Natural killer cell (primary cell): ENCODE results near the gene GRIN2A. TPM values are rescaled to one million over a fixed set of nuclear protein-coding genes. Genes with fewer than 3 reads are reported as not detected.

Experiments
- ATAC-seq, 3 donors: fragments of 150-1000 bp in 2 of 3; fragments of 200-7000 bp in 1 of 3; cut with Tn5 transposase; 1 replicate in 1 of 3; 2 replicates in 2 of 3; pipeline ENCODE4 v1.10.0; 2021; ENCODE audit warnings: mild to moderate bottlenecking in 2 of 3, moderate library complexity in 2 of 3
- DNase-seq, 2 donors: peaks; one replicate each; pipeline versions ENCODE4 v3.0.0 to v3.0.0-alpha.2; 2013 to 2021; ENCODE audit warnings: mixed read lengths in 1 of 2
- H3K27ac ChIP-seq: one replicate; pipeline ENCODE4 v1.5.1; 2013; ENCODE audit warnings: mild to moderate bottlenecking, low read length
- H3K27me3 ChIP-seq: one replicate; pipeline ENCODE4 v1.6.1; 2013; ENCODE audit warnings: low read length; ENCODE audit not compliant: control insufficient read depth, insufficient read depth
- H3K36me3 ChIP-seq: one replicate; pipeline ENCODE4 v1.6.1; 2013; ENCODE audit warnings: low read length; ENCODE audit not compliant: control insufficient read depth, insufficient read depth
- H3K4me1 ChIP-seq: one replicate; pipeline ENCODE4 v1.6.1; 2013; ENCODE audit warnings: low read length; ENCODE audit not compliant: control insufficient read depth, insufficient read depth
- H3K4me3 ChIP-seq: one replicate; pipeline ENCODE4 v1.5.1; 2013; ENCODE audit warnings: low read length
- H3K9me3 ChIP-seq: one replicate; pipeline ENCODE4 v1.6.1; 2013; ENCODE audit warnings: low read length; ENCODE audit not compliant: control insufficient read depth, insufficient read depth
- H3K27ac Mint-ChIP-seq, 2 donors: one replicate each; pipeline ENCODE4 v1.8.0; 2022; ENCODE audit warnings: mild to moderate bottlenecking in 2 of 2, mixed read lengths in 2 of 2, moderate library complexity in 1 of 2
- H3K27me3 Mint-ChIP-seq, 2 donors: one replicate each; pipeline ENCODE4 v1.8.0; 2022; ENCODE audit warnings: low read depth in 2 of 2, mixed read lengths in 2 of 2
- H3K36me3 Mint-ChIP-seq: one replicate; pipeline ENCODE4 v1.8.0; 2022; ENCODE audit warnings: mixed read lengths
- H3K4me1 Mint-ChIP-seq, 2 donors: one replicate each; pipeline ENCODE4 v1.8.0; 2022; ENCODE audit warnings: mixed read lengths in 2 of 2
- H3K4me3 Mint-ChIP-seq: one replicate; pipeline ENCODE4 v1.8.0; 2022; ENCODE audit warnings: mild to moderate bottlenecking, moderate library complexity, mixed read lengths
- H3K9me3 Mint-ChIP-seq, 2 donors: one replicate each; pipeline ENCODE4 v1.8.0; 2022; ENCODE audit warnings: mixed read lengths in 2 of 2
- WGBS: methylation state at CpG from one replicate; pipeline ENCODE4 v1.1.7; 2013; ENCODE audit warnings: missing lambda C conversion rate; ENCODE audit not compliant: insufficient coverage; 5-methylcytosine and 5-hydroxymethylcytosine counted together
- intact Hi-C: fragments of 100-400 bp; cut with micrococcal nuclease; formaldehyde crosslinking; loops from one replicate; pipeline ENCODE4 v1.14.2; 2022
- total RNA-seq, 4 donors: library from RNA; stranded (reverse); fragments of 120-200 nt in 1 of 4; gene quantifications; one replicate each; pipeline versions ENCODE4 v1.2.3 to v1.2.4, GENCODE V29; 2013 to 2022
- TF ChIP-seq, protein P1 (sequence below): fragments of 200-600 bp; IDR thresholded peaks from one replicate; pipeline ENCODE4 v1.8.0; 2022; ENCODE audit warnings: antibody characterized with exemption

The GRIN2A gene
- total RNA-seq, 3 donors from 2014 or later (not counting 1 experiment from before 2014, with no cell fraction given), result not detected

DNA sequence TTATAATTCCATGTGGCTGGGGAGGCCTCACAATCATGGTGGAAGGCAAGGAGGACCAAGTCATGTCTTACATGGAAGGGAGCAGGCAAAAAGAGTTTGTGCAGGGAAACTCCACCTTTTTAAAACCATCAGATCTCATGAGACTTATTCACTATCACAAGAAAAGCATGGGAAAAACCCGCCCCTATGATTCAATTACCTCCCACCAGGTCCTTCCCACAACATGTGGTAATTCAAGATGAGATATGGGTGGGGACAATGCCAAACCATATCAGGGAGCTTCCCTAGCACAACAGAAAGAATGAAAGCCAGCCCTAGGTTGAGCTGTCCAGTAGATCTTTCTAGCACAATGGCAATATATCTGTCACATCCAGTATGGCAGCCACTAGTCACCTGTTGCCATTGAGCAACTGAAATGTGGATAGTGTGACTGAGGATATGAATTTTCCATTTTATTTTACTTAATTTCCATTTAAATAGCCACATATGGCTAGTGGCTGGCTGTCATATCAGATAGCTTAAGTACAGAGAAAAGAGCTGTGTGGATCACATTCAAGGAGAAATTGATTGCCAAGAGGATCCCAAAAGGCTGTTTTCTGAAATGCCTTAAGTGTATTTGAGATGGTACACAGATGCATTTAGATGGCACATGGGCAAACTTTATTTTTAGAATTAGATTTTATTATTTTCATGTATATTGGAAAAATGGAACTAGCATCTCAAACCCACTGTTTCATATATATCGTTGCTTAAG, 273.0 kb downstream of the GRIN2A start:
- Histone ChIP-seq H3K4me3 (no peak overlapping the region), H3K36me3 (no peaks in the 10 kb centered on the region), H3K27me3 (no peaks in the 10 kb centered on the region), H3K9me3 (no peaks in the 10 kb centered on the region), H3K27ac (no peak overlapping the region), H3K4me1 (no peaks in the 10 kb centered on the region)
- WGBS, result no CpG with 5 or more reads among the region's 2 CpGs
- Mint-ChIP-seq H3K4me1 (no peaks in the 10 kb centered on the region), H3K27ac (no peak overlapping the region), H3K27me3 (no peaks in the 10 kb centered on the region), H3K4me3 (no peak overlapping the region), H3K36me3 (no peaks in the 10 kb centered on the region), H3K9me3 (peaks cover 0 to 4% of the 10 kb centered on the region in 2 donors)
- DNase-seq (no peak), ATAC-seq (no peak)
- TF ChIP-seq, protein P1, sequence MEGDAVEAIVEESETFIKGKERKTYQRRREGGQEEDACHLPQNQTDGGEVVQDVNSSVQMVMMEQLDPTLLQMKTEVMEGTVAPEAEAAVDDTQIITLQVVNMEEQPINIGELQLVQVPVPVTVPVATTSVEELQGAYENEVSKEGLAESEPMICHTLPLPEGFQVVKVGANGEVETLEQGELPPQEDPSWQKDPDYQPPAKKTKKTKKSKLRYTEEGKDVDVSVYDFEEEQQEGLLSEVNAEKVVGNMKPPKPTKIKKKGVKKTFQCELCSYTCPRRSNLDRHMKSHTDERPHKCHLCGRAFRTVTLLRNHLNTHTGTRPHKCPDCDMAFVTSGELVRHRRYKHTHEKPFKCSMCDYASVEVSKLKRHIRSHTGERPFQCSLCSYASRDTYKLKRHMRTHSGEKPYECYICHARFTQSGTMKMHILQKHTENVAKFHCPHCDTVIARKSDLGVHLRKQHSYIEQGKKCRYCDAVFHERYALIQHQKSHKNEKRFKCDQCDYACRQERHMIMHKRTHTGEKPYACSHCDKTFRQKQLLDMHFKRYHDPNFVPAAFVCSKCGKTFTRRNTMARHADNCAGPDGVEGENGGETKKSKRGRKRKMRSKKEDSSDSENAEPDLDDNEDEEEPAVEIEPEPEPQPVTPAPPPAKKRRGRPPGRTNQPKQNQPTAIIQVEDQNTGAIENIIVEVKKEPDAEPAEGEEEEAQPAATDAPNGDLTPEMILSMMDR, result no peak
- intact Hi-C loops, result no loop called here

DNA sequence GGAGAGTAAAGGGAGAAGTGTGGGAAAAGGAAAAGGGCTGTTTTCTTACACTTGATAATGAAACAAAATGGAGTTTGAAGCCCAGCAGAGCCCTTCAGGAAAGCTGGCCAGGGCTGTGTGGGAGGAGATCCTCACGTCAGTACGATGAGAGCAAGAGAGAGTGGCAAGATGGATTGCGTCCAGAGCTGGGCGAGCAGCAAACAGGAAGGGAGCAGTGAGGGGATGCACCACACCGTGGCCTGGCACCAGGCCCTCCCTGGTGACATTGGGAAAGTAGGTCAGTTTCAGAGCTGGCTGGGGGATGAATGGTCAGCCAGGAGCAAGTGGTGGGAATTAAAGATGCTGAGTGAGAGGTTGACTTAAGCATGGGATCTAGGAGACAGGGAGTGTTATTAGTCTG, 273.6 kb downstream of the GRIN2A start:
- ATAC-seq (no peak), DNase-seq (no peak)
- H3K4me3 Mint-ChIP-seq, result no peak overlapping the region
- Histone ChIP-seq H3K4me1 (no peaks in the 10 kb centered on the region), H3K9me3 (no peaks in the 10 kb centered on the region), H3K4me3 (no peak overlapping the region), H3K36me3 (no peaks in the 10 kb centered on the region), H3K27ac (no peak overlapping the region), H3K27me3 (no peaks in the 10 kb centered on the region)
- no peaks in the 10 kb centered on the region for H3K27me3 Mint-ChIP-seq
- no peaks in the 10 kb centered on the region for H3K36me3 Mint-ChIP-seq
- peaks cover 0 to 4% of the 10 kb centered on the region in 2 donors for H3K9me3 Mint-ChIP-seq
- 50% methylated on average over 5 of the region's 5 CpGs for WGBS
- intact Hi-C loops, result no loop called here
- no peaks in the 10 kb centered on the region for H3K4me1 Mint-ChIP-seq
- no peak overlapping the region for H3K27ac Mint-ChIP-seq
- TF ChIP-seq, protein P1, result no peak

DNA sequence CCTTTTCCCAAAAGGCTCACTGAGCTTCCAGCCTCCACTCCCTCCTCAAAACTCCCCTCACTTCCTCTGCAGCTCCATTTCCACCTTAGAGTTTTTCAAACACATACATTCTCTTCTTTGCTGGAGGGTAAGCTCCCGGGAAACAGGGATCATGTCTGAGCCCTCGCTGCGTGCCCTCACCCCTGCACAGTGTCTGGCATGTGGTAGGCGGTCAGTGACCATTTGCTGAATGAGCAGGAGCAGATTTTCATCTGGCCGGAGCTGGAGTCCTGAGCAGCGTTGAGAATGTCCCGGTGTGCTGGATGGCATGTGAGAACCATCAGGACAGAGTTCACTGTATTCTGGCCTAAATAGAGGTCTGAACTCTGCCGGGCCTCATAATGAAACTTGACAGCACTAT, 274.5 kb downstream of the GRIN2A start:
- Histone ChIP-seq H3K27ac (no peak overlapping the region), H3K9me3 (no peaks in the 10 kb centered on the region), H3K4me1 (no peaks in the 10 kb centered on the region), H3K36me3 (no peaks in the 10 kb centered on the region), H3K27me3 (no peaks in the 10 kb centered on the region), H3K4me3 (no peak overlapping the region)
- peaks cover 0 to 4% of the 10 kb centered on the region in 2 donors for H3K9me3 Mint-ChIP-seq
- no peaks in the 10 kb centered on the region for H3K27me3 Mint-ChIP-seq
- DNase-seq (no peak), ATAC-seq (no peak)
- H3K4me3 Mint-ChIP-seq, result no peak overlapping the region
- WGBS, result 83% methylated on average over 8 of the region's 8 CpGs
- TF ChIP-seq, protein P1, result no peak
- intact Hi-C loops, result no loop called here
- no peak overlapping the region for H3K27ac Mint-ChIP-seq
- no peaks in the 10 kb centered on the region for H3K36me3 Mint-ChIP-seq
- no peaks in the 10 kb centered on the region for H3K4me1 Mint-ChIP-seq

DNA sequence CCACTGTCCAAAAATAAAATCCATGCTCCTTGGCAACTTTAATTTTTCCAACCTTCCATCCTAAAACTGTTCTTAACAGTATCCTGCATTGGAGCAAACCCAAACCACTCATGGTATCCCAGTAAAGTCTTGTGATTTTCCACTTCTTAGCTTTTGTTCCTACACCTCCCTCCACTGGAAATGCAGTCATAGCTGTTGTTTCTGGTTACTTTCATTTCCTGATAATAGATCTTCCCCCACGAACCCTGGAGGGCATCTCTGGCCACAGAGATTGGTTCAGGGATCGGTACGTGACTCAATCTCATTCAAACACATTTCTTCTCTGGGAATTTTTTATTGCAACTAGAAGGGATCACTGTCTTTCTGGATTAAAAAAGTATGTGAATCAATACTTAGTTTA, 276.0 kb downstream of the GRIN2A start:
- peaks cover 0 to 3% of the 10 kb centered on the region in 2 donors for H3K9me3 Mint-ChIP-seq
- Histone ChIP-seq H3K4me3 (no peak overlapping the region), H3K27me3 (no peaks in the 10 kb centered on the region), H3K4me1 (no peaks in the 10 kb centered on the region), H3K36me3 (no peaks in the 10 kb centered on the region), H3K27ac (no peak overlapping the region), H3K9me3 (no peaks in the 10 kb centered on the region)
- no peak overlapping the region for H3K4me3 Mint-ChIP-seq
- no peak for DNase-seq
- intact Hi-C loops, result no loop called here
- H3K4me1 Mint-ChIP-seq, result no peaks in the 10 kb centered on the region
- no peaks in the 10 kb centered on the region for H3K27me3 Mint-ChIP-seq
- ATAC-seq, result no peak
- no peaks in the 10 kb centered on the region for H3K36me3 Mint-ChIP-seq
- TF ChIP-seq, protein P1, result no peak
- H3K27ac Mint-ChIP-seq, result no peak overlapping the region
- WGBS, result 0% methylated on average over 1 of the region's 3 CpGs
